ENCODE measurements around the gene SLC9A1.

- TF ChIP-seq, protein P1, sequence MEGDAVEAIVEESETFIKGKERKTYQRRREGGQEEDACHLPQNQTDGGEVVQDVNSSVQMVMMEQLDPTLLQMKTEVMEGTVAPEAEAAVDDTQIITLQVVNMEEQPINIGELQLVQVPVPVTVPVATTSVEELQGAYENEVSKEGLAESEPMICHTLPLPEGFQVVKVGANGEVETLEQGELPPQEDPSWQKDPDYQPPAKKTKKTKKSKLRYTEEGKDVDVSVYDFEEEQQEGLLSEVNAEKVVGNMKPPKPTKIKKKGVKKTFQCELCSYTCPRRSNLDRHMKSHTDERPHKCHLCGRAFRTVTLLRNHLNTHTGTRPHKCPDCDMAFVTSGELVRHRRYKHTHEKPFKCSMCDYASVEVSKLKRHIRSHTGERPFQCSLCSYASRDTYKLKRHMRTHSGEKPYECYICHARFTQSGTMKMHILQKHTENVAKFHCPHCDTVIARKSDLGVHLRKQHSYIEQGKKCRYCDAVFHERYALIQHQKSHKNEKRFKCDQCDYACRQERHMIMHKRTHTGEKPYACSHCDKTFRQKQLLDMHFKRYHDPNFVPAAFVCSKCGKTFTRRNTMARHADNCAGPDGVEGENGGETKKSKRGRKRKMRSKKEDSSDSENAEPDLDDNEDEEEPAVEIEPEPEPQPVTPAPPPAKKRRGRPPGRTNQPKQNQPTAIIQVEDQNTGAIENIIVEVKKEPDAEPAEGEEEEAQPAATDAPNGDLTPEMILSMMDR (IDR thresholded peaks at IDR 0.05): no peak
- TF ChIP-seq POLR2A (IDR thresholded peaks at IDR 0.05): no peak
Observed at GRCh38 chr1:27152829-27153548, 1.9 kb downstream of the SLC9A1 start.

Data from right lobe of liver (tissue), 4 donors.